WTC11 (cell line): Measurements from ENCODE around the gene ADAMTS2.

Source experiments
- ETV6 ChIP-seq: sonication (generic); formaldehyde crosslinking; IDR thresholded peaks from 2 replicates; pipeline ENCODE4 v1.8.1; 2022; ENCODE audit warnings: mild to moderate bottlenecking, missing genetic modification reagents
- KAT7 ChIP-seq: sonication (generic); formaldehyde crosslinking; IDR thresholded peaks from 2 replicates; pipeline ENCODE4 v1.8.1; 2023; ENCODE audit warnings: missing genetic modification reagents, mild to moderate bottlenecking, borderline replicate concordance
- ZNF219 ChIP-seq: sonication (generic); formaldehyde crosslinking; IDR thresholded peaks from 2 replicates; pipeline ENCODE4 v1.8.0; 2023; ENCODE audit warnings: missing genetic modification reagents, mild to moderate bottlenecking, borderline replicate concordance
- ZNF263 ChIP-seq: sonication (generic); formaldehyde crosslinking; IDR thresholded peaks from 2 replicates; pipeline ENCODE4 v1.8.1; 2022; ENCODE audit warnings: low read depth, mild to moderate bottlenecking, moderate library complexity, missing genetic modification reagents
- TF ChIP-seq, protein P1 (sequence below): fragments of 200-600 bp; IDR thresholded peaks from 2 replicates; pipeline ENCODE4 v1.8.0; 2022; ENCODE audit warnings: antibody characterized with exemption
- TF ChIP-seq, protein P2 (sequence below): sonication (generic); formaldehyde crosslinking; IDR thresholded peaks from 2 replicates; pipeline ENCODE4 v1.8.0; 2022; ENCODE audit warnings: mild to moderate bottlenecking, missing genetic modification reagents
- TF ChIP-seq, protein P3 (sequence below): sonication (generic); formaldehyde crosslinking; IDR thresholded peaks from 2 replicates; pipeline ENCODE4 v1.8.1; 2023; ENCODE audit warnings: mild to moderate bottlenecking, missing genetic modification reagents, moderate library complexity
- TF ChIP-seq, protein P4 (sequence below): sonication (generic); formaldehyde crosslinking; IDR thresholded peaks from 2 replicates; pipeline ENCODE4 v1.8.1; 2023; ENCODE audit warnings: mild to moderate bottlenecking, missing genetic modification reagents

DNA sequence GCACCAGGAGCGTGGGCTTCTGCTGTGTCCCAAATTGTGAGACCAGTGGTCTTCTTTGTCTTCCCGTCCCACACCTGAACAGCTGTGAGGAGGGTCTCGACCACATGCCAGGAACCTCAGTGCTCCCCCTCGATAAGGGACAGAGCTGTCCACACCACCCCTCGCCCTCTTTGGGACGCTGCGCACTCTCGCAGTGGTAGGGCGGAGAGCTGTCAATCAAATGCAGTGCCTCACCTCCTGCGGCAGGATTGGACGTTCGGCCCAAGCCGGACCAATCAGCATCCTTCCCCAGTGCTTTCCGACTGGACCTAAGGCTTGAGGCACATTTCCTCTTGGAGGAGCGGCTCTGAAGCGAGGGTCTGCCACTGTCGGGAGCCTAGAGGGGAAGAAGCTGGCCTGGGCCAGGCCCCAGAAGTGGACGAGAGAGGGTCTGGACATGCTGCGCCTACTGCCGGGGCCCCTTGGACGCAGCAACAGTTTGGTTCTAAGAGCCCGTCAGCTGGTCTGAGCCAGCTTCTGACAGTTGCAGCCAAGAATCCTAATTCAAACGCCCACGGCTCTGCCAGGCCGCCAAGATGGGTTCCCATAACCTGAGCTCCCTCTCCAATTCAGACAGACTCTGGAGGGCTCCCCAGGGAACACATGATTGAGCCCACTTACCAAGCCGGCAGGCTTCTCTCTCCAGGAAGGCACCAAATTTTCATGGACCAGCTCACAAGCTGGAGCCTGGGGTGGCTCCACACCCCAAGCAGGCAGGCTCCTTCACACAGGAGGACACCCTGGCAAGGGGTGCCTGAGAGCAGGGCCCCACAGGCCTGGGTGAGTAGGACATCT is 28.1 kb upstream of the ADAMTS2 start:
- TF ChIP-seq, protein P1, sequence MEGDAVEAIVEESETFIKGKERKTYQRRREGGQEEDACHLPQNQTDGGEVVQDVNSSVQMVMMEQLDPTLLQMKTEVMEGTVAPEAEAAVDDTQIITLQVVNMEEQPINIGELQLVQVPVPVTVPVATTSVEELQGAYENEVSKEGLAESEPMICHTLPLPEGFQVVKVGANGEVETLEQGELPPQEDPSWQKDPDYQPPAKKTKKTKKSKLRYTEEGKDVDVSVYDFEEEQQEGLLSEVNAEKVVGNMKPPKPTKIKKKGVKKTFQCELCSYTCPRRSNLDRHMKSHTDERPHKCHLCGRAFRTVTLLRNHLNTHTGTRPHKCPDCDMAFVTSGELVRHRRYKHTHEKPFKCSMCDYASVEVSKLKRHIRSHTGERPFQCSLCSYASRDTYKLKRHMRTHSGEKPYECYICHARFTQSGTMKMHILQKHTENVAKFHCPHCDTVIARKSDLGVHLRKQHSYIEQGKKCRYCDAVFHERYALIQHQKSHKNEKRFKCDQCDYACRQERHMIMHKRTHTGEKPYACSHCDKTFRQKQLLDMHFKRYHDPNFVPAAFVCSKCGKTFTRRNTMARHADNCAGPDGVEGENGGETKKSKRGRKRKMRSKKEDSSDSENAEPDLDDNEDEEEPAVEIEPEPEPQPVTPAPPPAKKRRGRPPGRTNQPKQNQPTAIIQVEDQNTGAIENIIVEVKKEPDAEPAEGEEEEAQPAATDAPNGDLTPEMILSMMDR, result no peak
- TF ChIP-seq, protein P2, sequence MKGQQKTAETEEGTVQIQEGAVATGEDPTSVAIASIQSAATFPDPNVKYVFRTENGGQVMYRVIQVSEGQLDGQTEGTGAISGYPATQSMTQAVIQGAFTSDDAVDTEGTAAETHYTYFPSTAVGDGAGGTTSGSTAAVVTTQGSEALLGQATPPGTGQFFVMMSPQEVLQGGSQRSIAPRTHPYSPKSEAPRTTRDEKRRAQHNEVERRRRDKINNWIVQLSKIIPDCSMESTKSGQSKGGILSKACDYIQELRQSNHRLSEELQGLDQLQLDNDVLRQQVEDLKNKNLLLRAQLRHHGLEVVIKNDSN (CRISPR knock-in tag), result no peak
- TF ChIP-seq, protein P3, sequence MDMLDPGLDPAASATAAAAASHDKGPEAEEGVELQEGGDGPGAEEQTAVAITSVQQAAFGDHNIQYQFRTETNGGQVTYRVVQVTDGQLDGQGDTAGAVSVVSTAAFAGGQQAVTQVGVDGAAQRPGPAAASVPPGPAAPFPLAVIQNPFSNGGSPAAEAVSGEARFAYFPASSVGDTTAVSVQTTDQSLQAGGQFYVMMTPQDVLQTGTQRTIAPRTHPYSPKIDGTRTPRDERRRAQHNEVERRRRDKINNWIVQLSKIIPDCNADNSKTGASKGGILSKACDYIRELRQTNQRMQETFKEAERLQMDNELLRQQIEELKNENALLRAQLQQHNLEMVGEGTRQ, result no peak
- TF ChIP-seq ZNF219 (CRISPR knock-in tag) (no peak), ZNF263 (no peak), ETV6 (CRISPR knock-in tag) (no peak), KAT7 (CRISPR knock-in tag) (no peak)
- TF ChIP-seq, protein P4, sequence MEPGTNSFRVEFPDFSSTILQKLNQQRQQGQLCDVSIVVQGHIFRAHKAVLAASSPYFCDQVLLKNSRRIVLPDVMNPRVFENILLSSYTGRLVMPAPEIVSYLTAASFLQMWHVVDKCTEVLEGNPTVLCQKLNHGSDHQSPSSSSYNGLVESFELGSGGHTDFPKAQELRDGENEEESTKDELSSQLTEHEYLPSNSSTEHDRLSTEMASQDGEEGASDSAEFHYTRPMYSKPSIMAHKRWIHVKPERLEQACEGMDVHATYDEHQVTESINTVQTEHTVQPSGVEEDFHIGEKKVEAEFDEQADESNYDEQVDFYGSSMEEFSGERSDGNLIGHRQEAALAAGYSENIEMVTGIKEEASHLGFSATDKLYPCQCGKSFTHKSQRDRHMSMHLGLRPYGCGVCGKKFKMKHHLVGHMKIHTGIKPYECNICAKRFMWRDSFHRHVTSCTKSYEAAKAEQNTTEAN (CRISPR knock-in tag), result no peak
